HG02885 (cell line): ENCODE data around the gene MBD3L1.

Source experiments
- ATAC-seq: cut with Tn5 transposase; IDR thresholded peaks from one replicate; pipeline ENCODE4 v1.9.1; 2021; ENCODE audit warnings: mild to moderate bottlenecking; ENCODE audit not compliant: unreplicated experiment, poor library complexity

The MBD3L1 gene

GRCh38 chr19:8832132-8833021, at the start of gene MBD3L1, which contains the start of gene ZNF558:
MBD3L1 (plus strand) TSS chr19:8832377; CDS start chr19:8842679, 10,302 bp downstream.
ZNF558 (minus strand) TSS chr19:8832304; CDS start chr19:8822659, 9,645 bp downstream.
- peak; percentile 79 for ATAC-seq

GRCh38 chr19:8794823-8795222, 37.4 kb upstream of the MBD3L1 start:
- no peak for ATAC-seq

- no peak for ATAC-seq
These were observed 25.5 kb upstream of the MBD3L1 start for GRCh38 chr19:8806661-8807060.

GRCh38 chr19:8811315-8812172, 20.6 kb upstream of the MBD3L1 start:
- no peak for ATAC-seq

GRCh38 chr19:8814176-8814575, 18.0 kb upstream of the MBD3L1 start:
- no peak for ATAC-seq

GRCh38 chr19:8815780-8816179, 16.4 kb upstream of the MBD3L1 start:
- ATAC-seq, result no peak

GRCh38 chr19:8820234-8820633, 11.9 kb upstream of the MBD3L1 start:
- ATAC-seq, result no peak

GRCh38 chr19:8821748-8822241, 10.4 kb upstream of the MBD3L1 start:
- no peak for ATAC-seq

- no peak for ATAC-seq
These were observed 5.8 kb upstream of the MBD3L1 start for GRCh38 chr19:8826371-8826770.

- no peak for ATAC-seq
These were observed 4.9 kb upstream of the MBD3L1 start for GRCh38 chr19:8827277-8827676.

GRCh38 chr19:8831373-8831772, 804 bp upstream of the MBD3L1 start:
- ATAC-seq, result no peak

GRCh38 chr19:8831832-8832131, 395 bp upstream of the MBD3L1 start:
- no peak for ATAC-seq

- no peak for ATAC-seq
These were observed 3.3 kb downstream of the MBD3L1 start for GRCh38 chr19:8835446-8835845.

GRCh38 chr19:8835877-8836276, 3.7 kb downstream of the MBD3L1 start:
- no peak for ATAC-seq

- ATAC-seq, result no peak
These were observed 8.5 kb downstream of the MBD3L1 start for GRCh38 chr19:8840708-8841107.

- no peak for ATAC-seq
These were observed 14.6 kb downstream of the MBD3L1 start for GRCh38 chr19:8846819-8847218.

- ATAC-seq, result no peak
These were observed 17.1 kb downstream of the MBD3L1 start for GRCh38 chr19:8849232-8849631.

- no peak for ATAC-seq
These were observed 18.3 kb downstream of the MBD3L1 start for GRCh38 chr19:8850488-8850887.

GRCh38 chr19:8858260-8858659, 26.1 kb downstream of the MBD3L1 start:
- ATAC-seq, result no peak

GRCh38 chr19:8866344-8866743, 34.2 kb downstream of the MBD3L1 start:
- no peak for ATAC-seq
